IPS-18c (cell line): ENCODE data around the gene KDM2A.
"Not testable (repeated sequence)": the region's sequence is repeated elsewhere in the genome, so short reads cannot be mapped to it uniquely, and the experiment has no call there.

Source experiments
- H3K4me3 ChIP-seq: 2 replicates; pipeline ENCODE4 v1.7.0; 2013; ENCODE audit warnings: low read depth, mild to moderate bottlenecking, low read length, moderate library complexity; ENCODE audit not compliant: insufficient read depth
- H3K9me3 ChIP-seq: one replicate; pipeline ENCODE4 v1.6.1; 2013; ENCODE audit warnings: mild to moderate bottlenecking, low read length, moderate library complexity; ENCODE audit not compliant: control insufficient read depth, insufficient read depth

KDM2A gene

DNA sequence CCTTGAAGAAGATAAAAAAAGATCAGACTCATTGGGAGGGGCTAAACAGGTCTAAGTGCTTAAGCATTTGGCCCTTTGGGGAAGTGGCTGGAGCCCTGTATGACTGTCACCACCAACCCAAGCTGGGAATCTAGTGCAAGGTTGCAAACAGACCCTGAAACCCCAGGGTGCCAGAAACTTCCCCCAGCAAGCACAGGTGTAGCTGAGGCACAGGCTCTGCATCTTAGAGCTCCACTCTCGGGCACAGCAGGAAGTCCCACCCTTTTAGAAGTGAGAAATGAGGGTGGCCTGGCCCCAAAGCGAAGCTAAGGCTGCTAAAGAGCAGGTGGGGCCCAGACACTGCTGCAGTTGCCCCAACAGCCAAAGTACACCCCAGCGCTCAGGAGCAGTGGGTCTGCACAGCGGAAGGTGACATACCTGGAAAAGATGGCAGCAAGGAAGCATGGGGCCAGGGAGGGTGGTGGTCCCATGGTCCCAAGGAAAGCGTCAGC lies 5.8 kb upstream of the KDM2A start:
- no peaks in the 10 kb centered on the region for H3K9me3 ChIP-seq
- no peak overlapping the region; the same call in 1 of the 2 replicates for H3K4me3 ChIP-seq

DNA sequence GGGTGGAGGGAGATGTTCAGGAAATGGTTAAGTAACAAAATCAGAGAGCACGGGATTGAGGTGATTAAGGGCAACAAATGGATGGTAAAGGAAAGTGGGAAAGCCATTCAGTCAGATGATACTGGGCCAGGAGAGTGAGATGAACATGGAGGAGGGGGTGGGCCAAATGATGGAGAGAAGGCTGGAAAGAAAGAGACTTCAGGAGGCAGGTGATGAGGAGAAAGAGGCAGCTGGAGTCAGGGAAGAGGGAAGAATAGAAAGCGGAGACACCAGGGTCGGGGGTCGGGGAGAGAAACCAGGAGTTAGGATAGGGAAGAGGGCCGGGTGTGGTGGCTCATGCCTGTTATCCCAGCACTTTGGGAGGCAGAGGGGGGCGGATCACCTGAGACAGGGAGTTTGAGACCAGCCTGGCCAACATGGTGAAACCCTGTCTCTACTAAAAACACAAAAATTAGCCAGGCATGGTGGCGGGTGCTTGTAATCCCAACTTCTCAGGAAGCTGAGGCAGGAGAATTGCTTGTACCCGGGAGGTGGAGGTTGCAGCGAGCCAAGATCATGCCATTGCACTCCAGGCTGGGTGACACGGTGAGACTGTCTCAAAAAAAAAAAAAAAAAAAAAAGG lies 4.7 kb upstream of the KDM2A start:
- Histone ChIP-seq H3K9me3 (no peaks in the 10 kb centered on the region), H3K4me3 (no peak overlapping the region)

DNA sequence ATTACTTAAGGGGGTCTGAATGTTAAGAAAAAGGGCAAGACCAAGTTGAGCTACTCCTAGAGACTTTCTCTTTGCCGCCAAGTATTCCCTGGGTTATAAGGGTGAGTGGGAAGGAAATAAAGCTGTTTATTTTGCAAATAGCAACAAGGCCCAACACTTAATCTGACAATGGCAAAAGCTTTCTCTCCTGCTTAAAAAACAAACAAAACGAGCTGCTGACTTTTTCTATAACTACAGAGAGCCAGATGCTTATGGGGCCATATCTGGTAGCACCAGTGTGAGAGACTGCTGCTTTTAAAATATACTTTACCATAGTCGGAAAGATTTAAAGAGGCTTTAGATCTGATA lies 2.3 kb upstream of the KDM2A start:
- H3K9me3 ChIP-seq = no peaks in the 10 kb centered on the region
- no peak overlapping the region for H3K4me3 ChIP-seq

DNA sequence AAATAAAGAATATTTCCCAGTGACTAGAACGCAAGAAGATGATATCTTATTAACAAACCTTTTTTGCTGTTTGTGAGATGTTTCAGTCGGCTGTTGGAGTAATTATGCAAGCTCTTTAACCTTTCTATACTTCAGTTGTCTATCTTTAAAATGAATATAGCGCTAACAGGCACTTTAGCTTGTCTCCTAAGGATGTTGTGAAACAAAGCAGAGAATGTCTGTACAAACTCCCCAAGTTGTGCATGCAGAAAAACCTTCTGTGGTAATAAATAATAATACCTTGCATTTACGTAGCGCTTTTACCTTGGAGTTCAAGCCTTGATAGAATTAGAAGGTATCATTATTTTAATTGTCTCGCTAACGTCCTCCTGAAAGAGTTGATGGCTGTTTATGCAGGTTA lies 1.9 kb upstream of the KDM2A start:
- H3K9me3 ChIP-seq = no peaks in the 10 kb centered on the region
- peak overlapping the region; percentile 53; the same call in 1 of the 2 replicates for H3K4me3 ChIP-seq

DNA sequence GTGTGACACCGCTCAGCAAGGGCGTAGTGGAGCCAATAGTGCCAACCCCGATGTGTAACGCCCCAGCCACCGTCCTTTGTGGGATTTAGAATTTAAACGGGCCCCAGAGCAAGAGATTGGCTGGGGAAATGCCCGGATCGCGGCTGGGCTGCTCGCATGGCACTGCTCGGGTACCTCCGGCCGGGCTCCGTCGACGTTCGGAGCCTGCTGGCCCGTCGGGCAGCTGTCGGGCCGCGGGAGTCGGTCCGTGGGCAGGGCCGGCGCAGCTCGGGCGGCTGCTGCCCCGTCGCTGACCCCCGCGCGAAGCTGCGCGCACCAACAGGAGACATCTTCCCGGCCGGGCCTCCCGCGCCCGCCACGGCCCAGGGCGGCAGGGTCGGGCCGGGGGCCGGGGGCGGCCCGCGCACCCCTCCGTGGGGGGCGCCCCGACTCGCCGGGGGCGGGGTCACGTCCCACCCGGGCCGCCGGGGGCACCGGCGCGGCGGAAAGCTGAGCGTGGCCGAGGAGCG lies 1.3 kb upstream of the KDM2A start:
- Histone ChIP-seq H3K9me3 (no peaks in the 10 kb centered on the region), H3K4me3 (peak overlapping the region; percentile 53)

DNA sequence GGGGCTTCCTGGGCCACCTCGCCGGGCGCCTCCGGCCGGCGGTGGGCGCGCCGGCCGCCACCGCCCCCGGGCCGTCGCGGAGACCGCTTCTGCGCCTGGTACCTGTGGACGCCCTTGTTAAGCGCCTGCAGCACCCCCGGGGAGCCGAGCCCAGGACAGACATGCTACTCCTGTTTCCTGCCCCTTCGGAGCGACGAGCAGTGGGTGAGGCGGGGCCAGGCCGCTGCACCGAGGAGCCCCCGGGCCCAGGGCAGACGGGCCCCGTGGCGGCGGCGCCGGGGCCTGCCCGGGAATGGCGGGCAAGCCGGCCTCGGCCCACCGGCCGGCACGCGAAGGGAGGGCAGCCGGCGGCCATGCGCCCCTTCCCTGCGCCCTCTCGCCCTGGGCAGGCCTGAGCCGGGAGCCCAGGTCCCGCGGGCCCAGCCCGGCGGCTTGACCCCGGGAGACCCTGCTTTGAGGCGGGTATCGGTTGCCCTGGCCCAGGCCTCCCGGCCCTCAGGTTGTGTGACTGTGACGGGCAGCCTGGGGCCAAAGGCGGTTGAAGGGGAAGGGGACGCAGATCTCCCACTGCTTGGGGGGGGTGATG lies 789 bp upstream of the KDM2A start:
- peak overlapping the region; percentile 53 for H3K4me3 ChIP-seq

DNA sequence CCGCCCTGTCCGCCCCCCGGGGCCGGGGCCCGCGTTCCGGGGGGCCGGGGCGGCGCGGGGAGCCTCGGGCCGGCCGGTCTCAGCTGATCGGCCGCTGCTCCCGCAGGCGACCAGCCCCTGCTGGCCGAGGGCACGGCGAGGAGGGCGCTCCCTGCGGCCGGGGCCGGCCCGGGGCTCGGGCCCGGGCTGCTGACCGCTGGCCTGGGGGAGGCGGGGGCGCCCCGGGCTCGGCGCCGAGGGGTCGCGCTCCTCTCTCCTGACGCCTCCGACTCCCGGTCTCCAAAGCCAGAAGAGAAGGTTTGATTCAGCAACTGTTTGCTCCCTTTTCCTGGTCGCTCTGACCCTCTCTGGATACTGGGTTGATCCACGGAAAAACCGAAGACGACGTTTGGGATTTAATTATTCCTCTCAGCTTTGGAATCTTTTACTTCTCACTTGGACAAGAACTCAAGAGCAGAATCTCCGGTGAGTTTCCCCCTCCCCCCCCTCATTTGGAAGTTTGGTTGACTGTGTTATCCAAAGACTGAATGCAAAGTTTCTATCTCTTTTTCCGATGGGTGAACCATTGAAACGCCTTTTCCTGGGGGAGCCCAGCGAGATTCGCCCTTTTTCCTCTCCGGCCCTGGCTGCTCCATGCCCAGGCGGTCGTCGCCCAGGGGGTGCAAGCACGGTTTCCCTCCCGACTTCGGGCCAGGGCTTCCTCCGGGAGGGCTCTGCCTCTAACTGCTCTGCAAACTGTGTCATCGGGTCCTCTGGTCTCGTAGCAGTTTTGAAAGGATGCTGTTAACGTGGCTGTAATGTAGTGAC lies 725 bp downstream of the KDM2A start:
- Histone ChIP-seq H3K4me3 (peak overlapping the region; percentile 96), H3K9me3 (no peaks in the 10 kb centered on the region)

More for the DNA sequence above, 789 bp upstream of the KDM2A start:
- H3K9me3 ChIP-seq = no peaks in the 10 kb centered on the region

DNA sequence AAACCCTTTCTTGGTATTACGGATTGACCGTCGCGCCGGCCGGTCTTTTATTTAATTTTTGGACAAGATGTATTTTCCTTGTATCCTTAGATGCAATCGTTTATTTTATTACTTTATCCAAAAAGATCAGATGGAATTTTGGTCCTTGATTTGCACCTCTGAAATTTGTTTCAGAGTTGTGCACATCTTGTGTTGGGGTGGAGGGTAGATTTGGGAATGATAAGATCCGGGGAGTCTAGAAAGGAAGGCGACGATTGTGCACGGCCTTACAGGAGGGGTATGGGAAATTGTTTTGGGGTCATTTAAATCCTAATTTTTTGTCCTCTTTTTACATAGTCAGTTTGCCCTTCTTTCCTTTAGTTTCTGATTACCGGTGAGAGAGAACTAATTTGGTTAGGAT lies 1.4 kb downstream of the KDM2A start:
- Histone ChIP-seq H3K9me3 (no peaks in the 10 kb centered on the region), H3K4me3 (peak overlapping the region; percentile 96)

DNA sequence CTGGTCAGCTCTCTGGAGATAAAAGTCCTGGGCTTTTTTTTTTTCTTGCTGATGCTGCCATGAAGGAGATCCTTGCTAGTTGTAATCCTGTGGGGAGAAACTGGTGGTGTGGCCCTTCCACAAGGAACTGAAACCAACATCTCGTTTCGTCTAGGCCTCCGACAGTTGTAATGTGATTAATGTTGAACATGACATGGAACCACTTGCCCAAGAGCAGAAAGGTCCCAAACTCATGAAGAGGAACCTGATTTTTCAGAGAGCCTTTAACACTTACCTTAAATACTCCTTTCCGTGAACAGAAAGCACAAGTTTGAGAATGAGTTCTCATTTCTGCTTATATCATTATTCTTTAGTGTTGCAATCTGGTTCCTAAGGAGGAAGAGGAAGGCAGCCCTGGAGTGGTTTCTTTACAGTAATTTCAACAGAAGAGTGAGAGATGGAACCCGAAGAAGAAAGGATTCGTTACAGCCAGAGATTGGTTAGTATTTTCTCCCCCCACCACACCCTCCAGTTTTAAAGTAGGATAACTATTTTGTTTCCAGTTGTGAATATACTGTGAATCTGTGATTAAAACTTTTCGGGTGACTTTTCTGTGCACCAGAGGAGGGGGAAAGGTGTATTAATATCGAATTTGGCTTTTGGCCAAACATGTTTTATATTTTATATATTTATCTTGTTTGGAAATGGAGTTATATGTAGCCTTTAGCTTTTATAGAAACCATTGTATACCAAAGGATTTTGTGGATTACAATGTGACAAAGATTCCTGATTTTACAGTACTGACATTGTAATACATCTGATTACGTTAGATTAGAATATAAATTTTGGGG lies 2.0 kb downstream of the KDM2A start:
- Histone ChIP-seq H3K4me3 (peak overlapping the region; percentile 96), H3K9me3 (no peaks in the 10 kb centered on the region)

DNA sequence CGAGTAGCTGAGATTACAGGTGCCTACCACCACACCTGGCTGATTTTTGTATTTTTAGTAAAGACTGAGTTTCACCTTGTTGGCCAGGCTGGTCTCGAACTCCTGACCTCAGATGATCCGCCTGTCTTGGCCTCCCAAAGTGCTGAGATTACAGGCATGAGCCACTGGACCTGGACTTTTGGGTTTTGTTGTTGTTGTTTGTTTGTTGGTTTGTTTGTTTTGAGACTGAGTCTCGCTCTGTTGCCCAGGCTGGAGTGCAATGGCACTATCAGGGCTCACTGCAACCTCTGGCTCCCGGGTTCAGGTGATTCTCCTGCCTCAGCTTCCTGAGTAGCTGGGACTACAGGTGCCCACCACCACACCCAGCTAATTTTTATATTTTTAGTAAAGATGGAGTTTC lies 4.7 kb downstream of the KDM2A start:
- H3K9me3 ChIP-seq, H3K4me3 ChIP-seq: not testable (repeated sequence)

DNA sequence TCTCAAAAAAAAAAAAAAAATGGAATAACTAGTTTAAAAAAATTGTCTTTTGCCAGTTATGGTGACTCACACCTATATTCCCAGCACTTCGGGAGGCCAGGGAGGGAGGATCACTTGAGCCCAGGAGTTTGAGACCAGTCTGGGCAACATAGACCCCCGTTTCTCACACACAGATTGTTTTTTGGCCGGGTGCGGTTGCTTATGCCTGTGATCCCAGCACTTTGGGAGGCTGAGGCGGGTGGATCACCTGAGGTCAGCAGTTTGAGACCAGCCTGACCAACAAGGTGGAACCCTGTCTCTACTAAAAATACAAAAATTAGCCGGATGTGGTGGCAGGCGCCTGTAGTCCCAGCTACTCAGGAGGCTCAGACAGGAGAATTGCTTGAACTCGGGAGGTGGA lies 7.2 kb downstream of the KDM2A start:
- not testable (repeated sequence) for H3K4me3 ChIP-seq, H3K9me3 ChIP-seq

DNA sequence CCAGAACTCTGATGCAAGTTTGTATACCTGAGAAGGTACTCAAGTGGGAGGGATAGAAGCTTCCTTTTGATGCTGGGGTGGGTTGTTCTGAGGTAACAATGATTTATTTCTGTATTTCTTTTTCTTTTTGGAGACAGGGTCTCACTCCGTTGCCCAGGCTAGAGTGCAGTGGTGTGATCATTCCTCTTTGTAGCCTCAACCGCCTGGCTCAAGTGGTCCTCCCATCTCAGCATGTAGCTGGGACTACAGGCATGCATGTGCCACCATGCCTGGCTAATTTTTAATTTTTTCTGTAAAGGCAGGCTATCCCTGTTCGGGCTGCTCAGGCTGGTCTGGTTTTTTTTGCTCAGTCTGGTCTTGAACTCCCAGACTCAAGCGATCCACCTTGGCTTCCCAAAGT lies 7.9 kb downstream of the KDM2A start:
- no peak overlapping the region for H3K4me3 ChIP-seq
- no peaks in the 10 kb centered on the region for H3K9me3 ChIP-seq

DNA sequence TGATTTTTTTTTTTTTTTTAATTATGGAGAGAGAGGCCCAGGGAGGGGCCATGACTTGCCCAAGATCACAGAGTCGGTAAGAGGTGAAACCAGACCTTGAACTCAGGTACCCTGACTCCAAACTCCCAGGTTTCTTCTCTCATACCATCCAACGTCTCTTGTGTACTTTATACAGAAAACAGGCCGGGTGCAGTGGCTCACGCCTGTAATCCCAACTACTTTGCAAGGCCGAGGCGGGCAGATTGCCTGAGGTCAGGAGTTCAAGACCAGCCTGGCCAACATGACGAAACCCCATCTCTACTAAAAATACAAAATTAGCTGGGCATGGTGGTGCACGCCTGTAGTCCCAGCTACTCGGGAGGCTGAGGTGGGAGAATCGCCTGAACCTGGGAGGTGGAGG lies 11.8 kb downstream of the KDM2A start:
- not testable (repeated sequence) for H3K9me3 ChIP-seq

DNA sequence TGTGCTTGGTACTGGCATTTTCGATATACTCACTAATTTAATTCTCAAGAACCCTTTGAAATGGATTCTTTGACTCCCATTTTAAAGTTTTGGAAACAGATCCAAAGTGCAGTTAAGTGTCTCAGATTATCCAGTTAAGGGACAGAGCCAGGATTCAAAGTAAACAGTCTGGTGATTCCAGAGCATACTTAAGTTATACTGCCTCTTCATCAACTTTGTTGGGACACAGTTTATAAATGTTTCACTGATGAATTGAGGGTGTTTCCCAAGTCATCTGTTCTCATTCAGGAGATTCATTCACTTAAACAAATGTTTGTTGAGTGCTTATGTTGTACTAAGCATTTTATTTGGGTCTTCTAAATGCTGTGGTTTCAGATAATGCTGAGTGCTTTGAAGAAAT lies 17.1 kb downstream of the KDM2A start:
- Histone ChIP-seq H3K9me3 (peaks cover 3% of the 10 kb centered on the region), H3K4me3 (no peak overlapping the region)

More for the DNA sequence above, 11.8 kb downstream of the KDM2A start:
- H3K4me3 ChIP-seq = not testable (repeated sequence)

DNA sequence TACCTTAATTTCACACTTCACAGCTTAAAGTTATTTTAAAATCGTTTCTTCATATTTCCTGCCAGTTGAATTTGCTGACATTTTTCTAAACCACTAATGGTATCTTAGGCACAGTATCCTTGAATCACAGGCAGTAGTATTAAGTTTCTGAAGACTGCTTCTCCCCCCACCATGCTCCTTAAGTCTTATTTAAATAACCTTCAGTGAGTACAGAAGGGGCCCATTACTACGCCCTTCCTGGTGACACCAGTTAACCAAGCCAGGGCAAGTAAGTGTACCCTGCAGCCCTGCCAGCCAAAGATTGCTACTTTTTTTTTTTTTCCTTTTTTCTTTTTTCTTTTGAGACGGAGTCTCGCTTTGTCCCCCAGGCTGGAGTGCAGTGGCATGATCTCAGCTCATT lies 19.9 kb downstream of the KDM2A start:
- Histone ChIP-seq H3K4me3 (no peak overlapping the region), H3K9me3 (no peaks in the 10 kb centered on the region)

DNA sequence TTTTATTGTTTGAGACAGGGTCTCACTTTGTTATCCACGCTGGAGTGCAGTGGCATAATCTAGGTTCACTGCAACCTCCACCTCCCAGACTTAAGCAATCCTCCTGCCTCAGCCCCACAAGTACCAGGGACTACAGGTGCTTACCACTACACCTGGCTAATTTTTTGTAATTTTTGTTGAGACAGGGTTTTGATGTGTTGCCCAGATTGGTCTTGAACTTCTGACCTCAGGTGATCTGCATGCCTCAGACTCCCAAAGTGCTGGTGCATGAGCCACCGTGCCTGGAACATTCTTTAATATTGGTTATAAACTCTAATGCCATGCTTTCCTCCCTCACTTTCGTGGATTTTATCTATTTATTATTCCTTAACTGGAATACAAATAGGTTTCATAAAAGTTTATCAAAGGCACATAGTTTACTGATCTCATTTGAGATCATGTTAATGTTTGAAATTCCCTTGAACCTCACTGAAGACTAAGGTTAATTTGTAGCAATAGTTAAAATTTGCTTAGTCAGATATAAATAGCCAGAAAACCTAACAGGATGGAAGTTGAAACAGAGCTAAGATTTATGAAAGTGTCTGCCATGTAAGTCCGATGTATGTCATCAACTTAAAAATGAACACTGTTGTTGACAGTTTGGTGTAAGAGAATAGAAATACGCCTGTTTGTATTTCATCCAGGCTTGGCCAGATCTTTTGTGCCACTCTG lies 27.6 kb downstream of the KDM2A start:
- no peaks in the 10 kb centered on the region for H3K9me3 ChIP-seq
- H3K4me3 ChIP-seq = no peak overlapping the region

DNA sequence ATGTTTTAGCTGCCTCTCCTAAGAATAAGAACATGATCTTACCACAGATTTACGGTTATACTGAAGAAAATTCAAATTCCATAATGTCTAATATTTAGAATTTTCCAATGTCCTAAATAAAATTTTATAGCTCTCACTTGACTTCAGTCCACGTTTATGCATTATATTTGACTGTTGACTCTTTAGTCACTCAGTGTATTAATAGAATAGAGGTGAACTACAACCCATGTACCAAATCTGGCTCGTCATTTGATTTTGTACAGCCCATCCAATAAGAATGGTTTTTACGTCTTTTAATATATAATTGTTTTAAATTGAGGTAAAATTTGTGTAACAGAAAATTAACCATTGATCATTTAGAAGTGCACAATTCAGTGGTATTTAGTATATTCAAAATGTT lies 34.9 kb downstream of the KDM2A start:
- Histone ChIP-seq H3K4me3 (no peak overlapping the region), H3K9me3 (no peaks in the 10 kb centered on the region)
